HepG2 (cell line): ENCODE measurements around the gene PIH1D2. TPM values are rescaled to one million over a fixed set of nuclear protein-coding genes. Genes with fewer than 3 reads are reported as not detected.

Experiments used
- ATAC-seq: fragments of 200-7000 bp; cut with Tn5 transposase; 3 replicates; pipeline ENCODE4 v1.9.1; 2020; ENCODE audit warnings: mild to moderate bottlenecking, moderate library complexity
- BruUV-seq: library from RNA; stranded (reverse); fragments of 400-500 nt; replicated peaks from 2 replicates; lab custom pipeline; 2021; lab: Mats Ljungman, UMichigan
- CTCF ChIA-PET: fragments of 300-600 bp; formaldehyde crosslinking; extraction: SDS; loops from one replicate; lab custom pipeline; 2021; ENCODE audit warnings: low total read pairs, inconsistent platforms, low intra/inter-chr PET ratio; lab: Yijun Ruan, JAX
- POLR2A ChIA-PET: fragments of 350-600 bp; sonication (Branson Sonifier 250); formaldehyde crosslinking; loops from one replicate; lab custom pipeline; 2020; ENCODE audit warnings: antibody characterized with exemption, inconsistent platforms; lab: Yijun Ruan, JAX
- DNase-seq: peaks from one replicate; pipeline ENCODE4 v3.0.0-alpha.2; 2015; ENCODE audit warnings: low spot score
- FAIRE-seq: peaks from 3 replicates; lab custom pipeline; 2011; peaks lifted over from hg19 to GRCh38; lab: Jason Lieb, UNC
- H2AFZ ChIP-seq: one replicate; pipeline ENCODE4 v1.6.1; 2011; ENCODE audit warnings: low read length, inconsistent platforms
- H3K27ac ChIP-seq: fragments of 300-600 bp; 3 replicates; pipeline ENCODE4 v1.8.0; 2011; ENCODE audit warnings: mixed run types, mild to moderate bottlenecking, mixed read lengths, low read length, inconsistent platforms; ENCODE audit not compliant: insufficient read depth; ENCODE audit errors: extremely low read length
- H3K27me3 ChIP-seq, 2 experiments: fragments of 200-600 bp in 1 of 2; 2 replicates in 1 of 2; 3 replicates in 1 of 2; pipeline versions ENCODE4 v1.6.0 to v1.8.0; 2011; ENCODE audit warnings: low read length in 2 of 2, mild to moderate bottlenecking in 2 of 2, moderate library complexity in 2 of 2, inconsistent platforms in 1 of 2; ENCODE audit not compliant: insufficient read depth in 2 of 2, control insufficient read depth in 1 of 2
- H3K36me3 ChIP-seq, 2 experiments: fragments of 200-600 bp in 1 of 2; replicated peaks in 1 of 2; 2 replicates in 1 of 2; 3 replicates in 1 of 2; pipeline versions ENCODE4 v1.5.1 to v1.8.0; 2011; ENCODE audit warnings: low read length in 2 of 2, inconsistent platforms in 1 of 2; ENCODE audit not compliant: insufficient read depth in 2 of 2, control insufficient read depth in 1 of 2
- H3K4me1 ChIP-seq: 2 replicates; pipeline ENCODE4 v1.5.1; 2012; ENCODE audit warnings: low read length, inconsistent platforms; ENCODE audit not compliant: insufficient read depth
- H3K4me2 ChIP-seq: 2 replicates; pipeline ENCODE4 v1.6.0; 2011; ENCODE audit warnings: low read depth, low read length, inconsistent platforms
- H3K4me3 ChIP-seq, 3 experiments: fragments of 200-600 bp in 1 of 3; sonication (generic), shearing (Covaris generic) in 1 of 3; replicated peaks in 1 of 3; 2 replicates each; pipeline ENCODE4 v1.5.1; 2011 to 2016; ENCODE audit warnings: low read length in 3 of 3, inconsistent platforms in 2 of 3, low read depth in 2 of 3, mild to moderate bottlenecking in 2 of 3, control low read depth in 1 of 3, mixed read lengths in 1 of 3; ENCODE audit not compliant: insufficient read depth in 1 of 3
- H3K79me2 ChIP-seq: one replicate; pipeline ENCODE4 v1.6.1; 2011; ENCODE audit warnings: low read length, inconsistent platforms; ENCODE audit not compliant: insufficient read depth
- H3K9ac ChIP-seq: 2 replicates; pipeline ENCODE4 v1.6.0; 2011; ENCODE audit warnings: mild to moderate bottlenecking, low read depth, low read length, inconsistent platforms; ENCODE audit not compliant: insufficient read depth
- H3K9me3 ChIP-seq: 2 replicates; pipeline ENCODE4 v1.5.1; 2012; ENCODE audit warnings: mild to moderate bottlenecking, low read length
- H4K20me1 ChIP-seq: 2 replicates; pipeline ENCODE4 v1.6.0; 2011; ENCODE audit warnings: inconsistent platforms, mild to moderate bottlenecking, low read length, moderate library complexity; ENCODE audit not compliant: insufficient read depth
- HMGXB3 ChIP-seq: sonication (generic); formaldehyde crosslinking; IDR thresholded peaks from 2 replicates; pipeline ENCODE4 v1.4.0; 2020; ENCODE audit warnings: missing genetic modification reagents, borderline replicate concordance
- HNRNPK ChIP-seq: fragments of 200-400 bp; formaldehyde crosslinking; IDR thresholded peaks from 2 replicates; pipeline ENCODE4 v1.6.1; 2018; ENCODE audit warnings: low read length, low read depth, moderate library complexity, mild to moderate bottlenecking; ENCODE audit not compliant: poor library complexity, severe bottlenecking
- RXRB ChIP-seq: IDR thresholded peaks from 2 replicates; pipeline ENCODE4 v1.6.1; 2016; ENCODE audit warnings: borderline replicate concordance, missing genetic modification reagents, missing compliant biosample characterization
- SP4 ChIP-seq: sonication (generic); formaldehyde crosslinking; IDR thresholded peaks from 2 replicates; pipeline ENCODE4 v1.8.1; 2023; ENCODE audit warnings: mild to moderate bottlenecking, missing genetic modification reagents
- STAT5B ChIP-seq: sonication (generic); formaldehyde crosslinking; IDR thresholded peaks from 2 replicates; pipeline ENCODE4 v1.4.0; 2020; ENCODE audit warnings: missing genetic modification reagents
- ZNF615 ChIP-seq: sonication (generic); formaldehyde crosslinking; IDR thresholded peaks from 2 replicates; pipeline ENCODE4 v1.5.0; 2020; ENCODE audit warnings: mild to moderate bottlenecking, missing genetic modification reagents, borderline replicate concordance
- WGBS: methylation state at CpG from one replicate; pipeline ENCODE4 v1.1.6; 2017; ENCODE audit warnings: low lambda C conversion rate; 5-methylcytosine and 5-hydroxymethylcytosine counted together
- in situ Hi-C: cut with HindIII; loops from 2 replicates; pipeline ENCODE4 v1.10.0; 2017; ENCODE audit warnings: low pct_unique_long_range_greater_than_20kb; ENCODE audit not compliant: extremely low pct_ligation_motif_present
- intact Hi-C: fragments of 100-400 bp; cut with micrococcal nuclease; formaldehyde crosslinking; loops from one replicate; pipeline ENCODE4 v1.10.0; 2022; ENCODE audit not compliant: unreplicated experiment
- polyA plus RNA-seq, 8 experiments: library from polyadenylated mRNA; depleted of rRNA in 3 of 8; stranded (reverse) in 7 of 8; unstranded in 1 of 8; fragments of >200 nt; fragmentation: Illumina TruSeq in 4 of 8; extraction: Trizol in 4 of 8; gene quantifications; 2 replicates each; pipeline versions ENCODE4 v1.2.1 to v1.2.3, GENCODE V29; 2011 to 2016; ENCODE audit warnings: low read depth in 4 of 8, missing spikeins in 1 of 8, mixed read lengths in 1 of 8; ENCODE audit not compliant: insufficient read depth in 1 of 8
- total RNA-seq, 5 experiments: library from RNA; depleted of rRNA; stranded (reverse); fragments of >200 nt; fragmentation: Illumina TruSeq; extraction: Trizol; gene quantifications; 2 replicates each; pipeline ENCODE4 v1.2.3, GENCODE V29; 2016; ENCODE audit warnings: low read depth in 1 of 5
- TF ChIP-seq, protein P1 (sequence below): IDR thresholded peaks from 2 replicates; pipeline ENCODE4 v1.6.1; 2016; ENCODE audit warnings: low read depth, control low read depth

The PIH1D2 gene
- total and polyA plus RNA-seq, 2 of the 13 experiments (the other 11 are each of a cell fraction or from before 2014, with no cell fraction given) = 0.49 to 2.7 TPM

DNA sequence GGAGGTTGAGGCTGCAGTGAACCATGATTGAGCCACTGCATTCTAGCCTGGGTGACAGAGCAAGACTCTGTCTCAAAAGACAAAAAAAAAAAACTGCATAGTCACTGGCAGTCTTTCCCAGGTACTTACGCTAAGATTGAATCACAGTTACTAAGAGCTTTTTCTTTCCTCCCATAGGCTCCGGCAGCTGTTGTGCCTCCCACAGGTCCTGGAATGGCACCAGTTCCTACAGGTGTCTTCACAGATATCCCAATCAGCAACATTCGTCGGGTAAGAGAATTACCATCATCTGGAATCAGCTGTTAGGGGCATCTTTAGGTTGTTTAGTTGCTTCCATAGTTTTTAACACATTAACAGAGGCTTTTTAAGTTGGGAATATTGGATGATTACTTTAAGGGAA, 28.9 kb downstream of the PIH1D2 start:
- Histone ChIP-seq H3K9ac (no peak overlapping the region), H3K27me3 (no peaks in the 10 kb centered on the region), H3K9me3 (no peaks in the 10 kb centered on the region), H3K4me1 (no peaks in the 10 kb centered on the region), H4K20me1 (no peaks in the 10 kb centered on the region), H3K27ac (no peak overlapping the region)
- FAIRE-seq = no peak
- 95% methylated on average over 4 of the region's 4 CpGs for WGBS
- CTCF ChIA-PET = no interaction called here
- intact Hi-C loops = no loop called here
- TF ChIP-seq HNRNPK (no peak), ZNF615 (CRISPR knock-in tag) (no peak), HMGXB3 (CRISPR knock-in tag) (no peak), SP4 (CRISPR knock-in tag) (no peak), RXRB (CRISPR knock-in tag) (no peak), STAT5B (CRISPR knock-in tag) (no peak)
- TF ChIP-seq, protein P1, sequence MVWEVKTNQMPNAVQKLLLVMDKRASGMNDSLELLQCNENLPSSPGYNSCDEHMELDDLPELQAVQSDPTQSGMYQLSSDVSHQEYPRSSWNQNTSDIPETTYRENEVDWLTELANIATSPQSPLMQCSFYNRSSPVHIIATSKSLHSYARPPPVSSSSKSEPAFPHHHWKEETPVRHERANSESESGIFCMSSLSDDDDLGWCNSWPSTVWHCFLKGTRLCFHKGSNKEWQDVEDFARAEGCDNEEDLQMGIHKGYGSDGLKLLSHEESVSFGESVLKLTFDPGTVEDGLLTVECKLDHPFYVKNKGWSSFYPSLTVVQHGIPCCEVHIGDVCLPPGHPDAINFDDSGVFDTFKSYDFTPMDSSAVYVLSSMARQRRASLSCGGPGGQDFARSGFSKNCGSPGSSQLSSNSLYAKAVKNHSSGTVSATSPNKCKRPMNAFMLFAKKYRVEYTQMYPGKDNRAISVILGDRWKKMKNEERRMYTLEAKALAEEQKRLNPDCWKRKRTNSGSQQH (CRISPR knock-in tag) = no peak
- TF ChIP-seq, all 625 proteins: peak for 0
- ATAC-seq (no peak), DNase-seq (no peak)
- in situ Hi-C loops = no loop called here
- H3K4me2 ChIP-seq = no peak overlapping the region
- peaks cover 7 to 60% of the 10 kb centered on the region in 2 experiments for H3K36me3 ChIP-seq
- no peak overlapping the region for H3K4me3 ChIP-seq
- H2AFZ ChIP-seq = no peak overlapping the region
- no TSS peak for BruUV-seq
- POLR2A ChIA-PET = no interaction called here
- peaks cover 4% of the 10 kb centered on the region for H3K79me2 ChIP-seq
